PC-3 (cell line): ENCODE data around the gene PGAP2. TPM values are rescaled to one million over a fixed set of nuclear protein-coding genes. Genes with fewer than 3 reads are reported as not detected.
"Not testable (repeated sequence)": the region's sequence is repeated elsewhere in the genome, so short reads cannot be mapped to it uniquely, and the experiment has no call there.

Experiments
- ATAC-seq: fragments of 200-7000 bp; cut with Tn5 transposase; 2 replicates; pipeline ENCODE4 v1.9.1; 2020; ENCODE audit warnings: mild to moderate bottlenecking, moderate library complexity
- BruUV-seq: library from RNA; stranded (reverse); fragments of 400-500 nt; replicated peaks from 2 replicates; lab custom pipeline; 2021; lab: Mats Ljungman, UMichigan
- CTCF ChIA-PET: fragments of 300-600 bp; sonication (Branson Sonifier 250); formaldehyde crosslinking; loops from one replicate; lab custom pipeline; 2022; ENCODE audit warnings: antibody characterized with exemption; lab: Charles Lee
- POLR2A ChIA-PET: fragments of 300-600 bp; sonication (Branson Sonifier 250); formaldehyde crosslinking; loops from one replicate; lab custom pipeline; 2022; ENCODE audit warnings: antibody characterized with exemption; ENCODE audit not compliant: unreplicated experiment; lab: Charles Lee
- DNase-seq: peaks from one replicate; pipeline ENCODE4 v3.0.0-alpha.2; 2015
- H2AFZ ChIP-seq: fragments of 300-600 bp; sonication (generic); 2 replicates; pipeline ENCODE4 v1.6.0; 2016; ENCODE audit warnings: antibody characterized with exemption, low read length
- H3F3A ChIP-seq: fragments of 300-600 bp; sonication (generic); one replicate; pipeline ENCODE4 v1.6.0; 2017; ENCODE audit warnings: antibody characterized with exemption, low read length, control low read depth, mild to moderate bottlenecking; ENCODE audit not compliant: unreplicated experiment
- H3K27ac ChIP-seq: fragments of 300-600 bp; sonication (generic); 2 replicates; pipeline ENCODE4 v1.5.1; 2016; ENCODE audit warnings: mild to moderate bottlenecking, low read length
- H3K27me3 ChIP-seq: fragments of 300-600 bp; sonication (generic); 2 replicates; pipeline ENCODE4 v1.6.1; 2016; ENCODE audit warnings: low read length, mixed read lengths
- H3K36me3 ChIP-seq: fragments of 300-600 bp; sonication (generic); 2 replicates; pipeline ENCODE4 v1.6.1; 2016; ENCODE audit warnings: low read depth, mixed run types, low read length, mixed read lengths
- H3K4me1 ChIP-seq: fragments of 300-600 bp; sonication (generic); 2 replicates; pipeline ENCODE4 v1.5.1; 2016; ENCODE audit warnings: low read length; ENCODE audit not compliant: insufficient read depth
- H3K4me2 ChIP-seq: fragments of 300-600 bp; sonication (generic); 2 replicates; pipeline ENCODE4 v1.6.0; 2016; ENCODE audit warnings: low read length
- H3K4me3 ChIP-seq: fragments of 300-600 bp; sonication (generic); 2 replicates; pipeline ENCODE4 v1.5.1; 2016; ENCODE audit warnings: mild to moderate bottlenecking, low read length, mixed read lengths
- H3K79me2 ChIP-seq: fragments of 300-600 bp; sonication (generic); 2 replicates; pipeline ENCODE4 v1.6.1; 2017; ENCODE audit warnings: low read length, mixed read lengths
- H3K9ac ChIP-seq: fragments of 300-600 bp; sonication (generic); 2 replicates; pipeline ENCODE4 v1.6.0; 2016; ENCODE audit warnings: mild to moderate bottlenecking, low read length
- H3K9me2 ChIP-seq: fragments of 300-600 bp; sonication (generic); replicated peaks from 2 replicates; pipeline ENCODE4 v1.6.1; 2016; ENCODE audit warnings: mixed run types, low read length, mixed read lengths
- H3K9me3 ChIP-seq: fragments of 300-600 bp; sonication (generic); 2 replicates; pipeline ENCODE4 v1.6.1; 2016; ENCODE audit warnings: low read length, mixed read lengths
- H4K20me1 ChIP-seq: fragments of 300-600 bp; sonication (generic); 2 replicates; pipeline ENCODE4 v1.6.1; 2016; ENCODE audit warnings: low read length, mixed read lengths
- CTCF ChIP-seq: fragments of 300-600 bp; sonication (generic); conservative IDR thresholded peaks from 2 replicates; pipeline ENCODE4 v1.5.1; 2017; ENCODE audit warnings: antibody characterized with exemption, low read depth, mild to moderate bottlenecking, low read length
- EZH2 ChIP-seq: fragments of 300-600 bp; sonication (generic); IDR thresholded peaks from one replicate; pipeline ENCODE4 v1.6.1; 2017; ENCODE audit warnings: antibody characterized with exemption, mild to moderate bottlenecking, low read length; ENCODE audit not compliant: unreplicated experiment
- EZH2phosphoT487 ChIP-seq: fragments of 300-600 bp; sonication (generic); IDR thresholded peaks from 2 replicates; pipeline ENCODE4 v1.6.1; 2018; ENCODE audit warnings: mild to moderate bottlenecking, antibody characterized with exemption, low read length, borderline replicate concordance
- intact Hi-C: fragments of 100-400 bp; cut with micrococcal nuclease; formaldehyde crosslinking; loops from 2 replicates; pipeline ENCODE4 v1.9.0; 2023
- total RNA-seq: library from RNA; depleted of rRNA; stranded (reverse); fragments of >200 nt; gene quantifications from 2 replicates; pipeline ENCODE4 v1.2.3, GENCODE V29; 2014

The PGAP2 gene
- total RNA-seq, 1 experiment from 2014 or later = 25.9 TPM

GRCh38 chr11:3786781-3787428, 21.5 kb upstream of the PGAP2 start:
- no TSS peak for BruUV-seq
- DNase-seq (peak; percentile 26), ATAC-seq (peak; percentile 69)
- ChIA-PET POLR2A (no interaction called here), CTCF (no interaction called here)
- Histone ChIP-seq H3K4me3 (no peak overlapping the region), H3K27ac (0 out of 2 replicates have a peak overlapping the region, but pooled peaks have one; percentile 18), H3K9me2 (no peaks in the 10 kb centered on the region), H3K9ac (no peak overlapping the region), H3K4me1 (peaks cover 15% of the 10 kb centered on the region), H3K79me2 (peaks cover 100% of the 10 kb centered on the region), H3K36me3 (peaks cover 6% of the 10 kb centered on the region), H3F3A (peaks cover 2% of the 10 kb centered on the region), H3K4me2 (0 out of 2 replicates have a peak overlapping the region, but pooled peaks have one; percentile 1), H4K20me1 (peaks cover 43% of the 10 kb centered on the region), H3K9me3 (no peaks in the 10 kb centered on the region), H3K27me3 (no peaks in the 10 kb centered on the region), H2AFZ (no peak overlapping the region)
- intact Hi-C loops = no loop called here
- no peak for TF ChIP-seq CTCF
- TF ChIP-seq EZH2 = no peak
- TF ChIP-seq EZH2phosphoT487 = no peak

- H3K79me2 ChIP-seq = peaks cover 83% of the 10 kb centered on the region
- 0 out of 2 replicates have a peak overlapping the region, but pooled peaks have one; percentile 96 for H3K4me2 ChIP-seq
- ATAC-seq, H3K9ac ChIP-seq, intact Hi-C loops, BruUV-seq, H3K9me3 ChIP-seq, POLR2A ChIA-PET, CTCF ChIA-PET, H3K9me2 ChIP-seq, H3F3A ChIP-seq, DNase-seq, H3K27me3 ChIP-seq, H3K27ac ChIP-seq, H2AFZ ChIP-seq, H3K4me3 ChIP-seq: not testable (repeated sequence)
- peaks cover 21% of the 10 kb centered on the region for H3K4me1 ChIP-seq
- H4K20me1 ChIP-seq = peaks cover 45% of the 10 kb centered on the region
- peaks cover 10% of the 10 kb centered on the region; the same call in 1 of the 2 replicates for H3K36me3 ChIP-seq
Measured at GRCh38 chr11:3794387-3794786, 14.0 kb upstream of the PGAP2 start.

- H3F3A ChIP-seq = no peaks in the 10 kb centered on the region
- peaks cover 73% of the 10 kb centered on the region for H3K79me2 ChIP-seq
- peak overlapping the region; percentile 97; the same call in 1 of the 2 replicates for H3K9ac ChIP-seq
- ChIA-PET CTCF (no interaction called here), POLR2A (no interaction called here)
- peaks cover 10% of the 10 kb centered on the region; the same call in 1 of the 2 replicates for H3K36me3 ChIP-seq
- DNase-seq = no peak
- H3K4me1 ChIP-seq = peaks cover 21% of the 10 kb centered on the region
- H4K20me1 ChIP-seq = peaks cover 40% of the 10 kb centered on the region
- intact Hi-C loops = no loop called here
- TF ChIP-seq EZH2 (no peak), CTCF (no peak), EZH2phosphoT487 (no peak)
- H3K4me3 ChIP-seq = peak overlapping the region; percentile 99
- no TSS peak for BruUV-seq
- H3K27ac ChIP-seq = no peak overlapping the region
- no peak overlapping the region for H2AFZ ChIP-seq
- peak overlapping the region; percentile 96 for H3K4me2 ChIP-seq
- ATAC-seq = no peak
- no peaks in the 10 kb centered on the region for H3K9me2 ChIP-seq
- no peaks in the 10 kb centered on the region for H3K9me3 ChIP-seq
- H3K27me3 ChIP-seq = no peaks in the 10 kb centered on the region
Measured at GRCh38 chr11:3795131-3796001, 13.0 kb upstream of the PGAP2 start.
